GM21529 (cell line): ENCODE data around the gene OLIG1.

Source experiments
- ATAC-seq: cut with Tn5 transposase; IDR thresholded peaks from one replicate; pipeline ENCODE4 v1.9.1; 2021; ENCODE audit not compliant: unreplicated experiment

The OLIG1 gene

GRCh38 chr21:33061233-33061632 is 8.7 kb upstream of the OLIG1 start:
- ATAC-seq: no peak

DNA sequence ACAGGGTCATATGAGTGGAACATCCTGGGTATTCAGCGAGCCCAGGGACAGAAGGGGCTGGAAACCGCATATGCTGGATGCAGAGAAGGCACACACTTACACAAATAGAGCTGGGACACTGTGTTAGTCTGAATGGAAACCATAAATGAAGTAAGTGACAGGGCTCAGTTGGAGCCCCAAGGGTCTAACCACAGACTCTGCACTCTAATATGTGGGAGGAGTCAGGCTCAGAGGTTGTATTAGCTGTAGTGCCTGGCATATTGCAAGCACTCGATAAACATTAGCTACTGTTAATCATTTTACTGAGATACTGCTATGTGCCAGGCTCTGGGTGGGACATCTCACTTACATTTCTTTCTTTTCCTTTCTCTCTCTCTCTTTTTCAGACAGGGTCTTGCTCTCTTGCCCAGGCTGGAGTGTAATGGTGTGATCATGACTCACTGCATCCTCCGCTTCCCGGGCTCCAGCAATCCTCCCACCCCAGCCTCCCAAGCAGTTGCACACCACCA is 6.5 kb upstream of the OLIG1 start:
- ATAC-seq: no peak

DNA sequence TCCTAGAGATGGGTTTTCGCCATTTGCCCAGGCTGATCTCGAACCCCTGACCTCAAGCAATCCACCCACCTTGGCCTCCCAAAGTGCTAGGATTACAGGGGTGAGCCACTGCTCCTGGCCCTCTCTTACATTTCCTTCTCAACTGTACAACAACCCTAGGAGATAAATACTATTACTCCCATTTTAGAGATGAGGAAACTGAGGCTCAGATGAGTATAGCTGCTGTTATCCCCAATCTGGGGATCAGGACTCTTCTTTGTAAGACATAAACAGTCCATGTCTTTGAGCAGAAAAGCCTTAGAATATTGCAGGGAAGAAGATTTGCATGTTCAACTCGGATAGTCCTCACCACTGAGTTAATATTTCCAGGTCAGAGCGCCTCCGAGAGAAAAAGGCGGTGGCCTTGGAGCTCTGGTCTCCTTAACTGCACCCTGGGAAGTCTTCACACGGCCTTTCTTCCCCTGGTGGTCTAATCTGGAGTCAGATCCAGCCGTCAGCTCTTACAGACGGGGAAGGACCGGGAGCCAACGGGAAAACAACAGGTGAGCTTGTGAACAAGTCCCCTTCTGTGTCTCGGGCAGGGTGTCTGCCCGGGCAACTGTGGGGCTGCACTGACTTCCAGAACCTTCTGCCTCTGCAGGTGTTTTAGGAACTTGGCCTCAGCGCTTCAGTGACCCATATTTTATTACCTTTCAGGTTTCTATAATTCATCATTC is 5.9 kb upstream of the OLIG1 start:
- no peak for ATAC-seq

DNA sequence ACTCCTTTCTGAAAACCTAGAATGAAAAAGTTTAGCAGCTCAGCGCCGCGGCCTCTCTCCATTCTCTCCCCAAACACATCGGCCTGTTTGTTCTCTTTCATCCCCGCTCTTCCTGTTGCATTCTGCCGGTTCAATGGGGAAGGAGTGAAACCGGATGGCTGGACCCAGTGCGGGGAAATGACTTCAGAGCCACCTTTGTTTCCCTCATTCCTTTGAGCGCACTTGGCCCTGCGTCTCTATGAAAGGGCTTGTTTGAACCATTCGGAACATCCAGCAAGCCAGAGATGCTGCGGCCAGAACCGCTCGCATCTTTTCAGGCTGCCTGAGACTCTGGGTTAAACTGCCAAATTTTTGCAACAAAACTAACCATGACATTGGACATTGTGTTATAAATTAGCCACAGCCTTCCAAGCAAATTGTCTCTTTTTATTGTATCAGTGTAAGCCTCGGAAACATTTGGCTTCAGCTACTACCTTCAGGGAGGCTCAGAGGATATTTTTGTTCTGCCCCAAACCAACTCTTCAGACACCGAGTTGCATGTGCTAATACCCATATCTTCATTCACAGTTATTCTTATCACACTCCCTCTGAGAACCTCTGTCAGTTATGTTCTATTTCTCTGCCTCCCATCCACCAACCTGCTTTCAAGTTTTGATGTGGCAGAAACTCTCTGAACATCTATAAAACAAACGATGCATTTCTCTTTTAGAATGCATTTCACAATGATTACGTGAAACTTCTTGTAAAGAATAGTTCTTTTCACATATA is 5.1 kb upstream of the OLIG1 start:
- ATAC-seq: no peak

GRCh38 chr21:33067043-33067442 is 2.9 kb upstream of the OLIG1 start:
- no peak for ATAC-seq

DNA sequence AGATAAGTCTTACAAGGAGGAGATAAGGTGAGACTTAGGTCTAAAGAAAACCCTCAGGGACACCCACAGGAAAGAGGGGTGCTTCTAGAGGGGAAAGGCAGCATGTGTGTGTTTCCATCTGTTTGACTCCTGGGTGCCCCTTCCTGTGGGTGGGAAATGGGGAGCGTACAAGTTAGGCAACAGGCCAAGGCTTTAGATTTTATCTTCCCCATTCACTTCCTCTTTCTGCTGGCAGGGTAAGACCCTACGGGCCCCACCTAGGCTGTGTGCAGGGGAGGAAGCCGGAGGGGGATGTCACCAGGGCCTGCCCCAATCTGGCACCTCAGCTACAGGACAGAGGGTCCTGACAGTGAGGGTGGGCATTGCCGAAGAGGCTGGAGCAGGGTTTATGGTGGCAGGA is 2.5 kb upstream of the OLIG1 start:
- ATAC-seq: no peak

- ATAC-seq: no peak
These were observed 698 bp upstream of the OLIG1 start for GRCh38 chr21:33069243-33069642.

DNA sequence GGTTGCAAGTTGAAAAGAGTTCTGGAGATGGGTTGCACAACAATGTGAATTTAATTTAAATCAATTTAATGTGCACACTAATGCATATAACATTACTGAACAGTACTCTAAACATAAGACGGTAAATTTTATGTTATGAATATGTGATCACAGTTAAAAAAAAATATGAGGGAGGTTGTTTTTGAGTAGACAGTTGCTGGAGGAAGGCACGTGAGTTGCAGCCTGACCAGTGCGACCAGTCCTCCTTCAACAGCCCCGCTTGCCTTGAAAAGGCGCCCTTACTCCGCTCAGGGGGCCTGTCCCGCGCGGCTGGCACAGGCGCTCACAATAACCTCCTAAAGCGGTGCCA is 322 bp upstream of the OLIG1 start:
- no peak for ATAC-seq

- no peak for ATAC-seq
These were observed 730 bp downstream of the OLIG1 start for GRCh38 chr21:33070744-33070997.

DNA sequence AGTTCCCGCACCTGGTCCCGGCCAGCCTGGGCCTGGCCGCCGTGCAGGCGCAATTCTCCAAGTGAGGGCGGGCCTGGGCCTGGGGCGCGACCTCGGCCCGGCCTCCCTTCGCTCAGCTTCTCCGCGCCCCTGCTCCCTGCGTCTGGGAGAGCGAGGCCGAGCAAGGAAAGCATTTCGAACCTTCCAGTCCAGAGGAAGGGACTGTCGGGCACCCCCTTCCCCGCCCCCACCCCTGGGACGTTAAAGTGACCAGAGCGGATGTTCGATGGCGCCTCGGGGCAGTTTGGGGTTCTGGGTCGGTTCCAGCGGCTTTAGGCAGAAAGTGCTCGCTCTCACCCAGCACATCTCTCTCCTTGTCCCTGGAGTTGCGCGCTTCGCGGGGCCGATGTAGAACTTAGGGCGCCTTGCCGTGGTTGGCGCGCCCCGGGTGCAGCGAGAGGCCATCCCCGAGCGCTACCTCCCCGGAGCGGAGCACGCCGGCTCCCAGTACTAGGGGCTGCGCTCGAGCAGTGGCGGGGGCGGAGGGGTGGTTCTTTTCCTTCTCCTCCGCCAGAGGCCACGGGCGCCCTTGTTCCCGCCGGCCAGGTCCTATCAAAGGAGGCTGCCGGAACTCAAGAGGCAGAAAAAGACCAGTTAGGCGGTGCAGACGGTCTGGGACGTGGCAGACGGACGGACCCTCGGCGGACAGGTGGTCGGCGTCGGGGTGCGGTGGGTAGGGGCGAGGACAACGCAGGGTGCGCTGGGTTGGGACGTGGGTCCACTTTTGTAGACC is 1.2 kb downstream of the OLIG1 start:
- ATAC-seq: no peak

- no peak for ATAC-seq
These were observed 1.9 kb downstream of the OLIG1 start for GRCh38 chr21:33071770-33072306.

DNA sequence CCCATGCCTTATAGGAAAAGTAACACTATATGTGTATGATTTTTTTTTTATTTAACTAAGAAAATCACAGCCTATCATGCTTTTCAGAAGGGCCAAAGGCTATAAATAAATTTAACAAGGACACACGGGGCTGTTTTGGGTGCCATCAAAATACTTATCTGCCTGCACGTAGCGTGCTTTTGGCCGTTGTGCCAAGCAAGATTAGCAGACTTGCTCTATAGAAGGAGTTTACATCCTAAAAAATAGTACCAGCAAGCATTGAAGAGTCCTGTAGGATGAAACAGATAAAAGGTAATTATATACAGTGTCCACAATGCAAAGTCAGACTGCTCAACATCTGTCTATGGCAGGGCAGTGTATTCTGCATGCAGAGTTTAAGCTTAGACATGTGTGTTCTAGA is 3.7 kb downstream of the OLIG1 start:
- ATAC-seq: no peak

GRCh38 chr21:33075128-33075527 is 5.2 kb downstream of the OLIG1 start:
- ATAC-seq: no peak

- ATAC-seq: no peak
These were observed 5.8 kb downstream of the OLIG1 start for GRCh38 chr21:33075596-33076195.

- ATAC-seq: no peak
These were observed 6.8 kb downstream of the OLIG1 start for GRCh38 chr21:33076600-33077329.

- ATAC-seq: peak; percentile 95
These were observed 9.1 kb downstream of the OLIG1 start for GRCh38 chr21:33078907-33079582.

DNA sequence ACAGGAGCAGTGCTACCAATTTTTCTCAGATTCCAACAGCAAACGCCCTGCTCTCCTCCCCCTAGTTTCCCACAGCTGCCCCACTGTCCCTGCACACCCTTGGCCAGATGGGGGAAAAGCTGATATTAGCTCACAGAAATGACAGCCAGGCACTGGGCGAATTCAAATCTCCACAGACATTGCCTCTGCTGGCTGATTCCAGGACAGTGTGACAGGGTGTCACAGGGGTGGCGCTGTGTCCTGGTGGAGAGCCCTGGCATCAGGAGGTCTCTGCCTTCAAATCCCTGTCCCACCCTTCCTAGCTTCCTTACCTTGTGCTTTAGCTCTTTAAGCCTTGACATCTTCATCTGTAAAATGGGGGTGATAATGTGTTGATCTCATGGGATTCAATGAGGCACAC is 10.4 kb downstream of the OLIG1 start:
- no peak for ATAC-seq

- ATAC-seq: no peak
These were observed 10.8 kb downstream of the OLIG1 start for GRCh38 chr21:33080776-33081175.

GRCh38 chr21:33088384-33088783 is 18.4 kb downstream of the OLIG1 start:
- no peak for ATAC-seq
